Parathyroid adenoma (tissue), 2 donors: ENCODE measurements around the gene HPCAL1.

Source experiments
- H2AFZ ChIP-seq: fragments of 300-600 bp; sonication (generic); one replicate; pipeline ENCODE4 v1.7.0; 2017; ENCODE audit warnings: antibody characterized with exemption, mild to moderate bottlenecking
- H3K27ac ChIP-seq: fragments of 300-600 bp; sonication (generic); one replicate; pipeline ENCODE4 v1.7.0; 2017
- H3K27me3 ChIP-seq: fragments of 300-600 bp; sonication (generic); one replicate; pipeline ENCODE4 v1.7.0; 2017; ENCODE audit warnings: low read length; ENCODE audit not compliant: control insufficient read depth, insufficient read depth
- H3K36me3 ChIP-seq: fragments of 300-600 bp; sonication (generic); one replicate; pipeline ENCODE4 v1.7.0; 2017; ENCODE audit warnings: low read length; ENCODE audit not compliant: control insufficient read depth, insufficient read depth
- H3K4me1 ChIP-seq: fragments of 300-600 bp; sonication (generic); one replicate; pipeline ENCODE4 v1.7.0; 2017; ENCODE audit warnings: control low read depth
- H3K4me2 ChIP-seq: fragments of 300-600 bp; sonication (generic); one replicate; pipeline ENCODE4 v1.7.0; 2017; ENCODE audit warnings: low read length
- H3K4me3 ChIP-seq: fragments of 300-600 bp; sonication (generic); one replicate; pipeline ENCODE4 v1.7.0; 2017; ENCODE audit warnings: low read depth, low read length
- H3K79me2 ChIP-seq: fragments of 300-600 bp; sonication (generic); one replicate; pipeline ENCODE4 v1.7.0; 2017; ENCODE audit warnings: control low read depth
- H3K9ac ChIP-seq: fragments of 300-600 bp; sonication (generic); one replicate; pipeline ENCODE4 v1.7.0; 2017; ENCODE audit warnings: mild to moderate bottlenecking
- H3K9me3 ChIP-seq: fragments of 300-600 bp; sonication (generic); one replicate; pipeline ENCODE4 v1.7.0; 2017; ENCODE audit warnings: low read length; ENCODE audit not compliant: control insufficient read depth
- TF ChIP-seq, protein P1 (sequence below): fragments of 300-600 bp; sonication (generic); IDR thresholded peaks from one replicate; pipeline ENCODE4 v1.7.0; 2017; ENCODE audit warnings: antibody characterized with exemption, mild to moderate bottlenecking
- donor health status: primary hyperparathyroidism.

The HPCAL1 gene

DNA sequence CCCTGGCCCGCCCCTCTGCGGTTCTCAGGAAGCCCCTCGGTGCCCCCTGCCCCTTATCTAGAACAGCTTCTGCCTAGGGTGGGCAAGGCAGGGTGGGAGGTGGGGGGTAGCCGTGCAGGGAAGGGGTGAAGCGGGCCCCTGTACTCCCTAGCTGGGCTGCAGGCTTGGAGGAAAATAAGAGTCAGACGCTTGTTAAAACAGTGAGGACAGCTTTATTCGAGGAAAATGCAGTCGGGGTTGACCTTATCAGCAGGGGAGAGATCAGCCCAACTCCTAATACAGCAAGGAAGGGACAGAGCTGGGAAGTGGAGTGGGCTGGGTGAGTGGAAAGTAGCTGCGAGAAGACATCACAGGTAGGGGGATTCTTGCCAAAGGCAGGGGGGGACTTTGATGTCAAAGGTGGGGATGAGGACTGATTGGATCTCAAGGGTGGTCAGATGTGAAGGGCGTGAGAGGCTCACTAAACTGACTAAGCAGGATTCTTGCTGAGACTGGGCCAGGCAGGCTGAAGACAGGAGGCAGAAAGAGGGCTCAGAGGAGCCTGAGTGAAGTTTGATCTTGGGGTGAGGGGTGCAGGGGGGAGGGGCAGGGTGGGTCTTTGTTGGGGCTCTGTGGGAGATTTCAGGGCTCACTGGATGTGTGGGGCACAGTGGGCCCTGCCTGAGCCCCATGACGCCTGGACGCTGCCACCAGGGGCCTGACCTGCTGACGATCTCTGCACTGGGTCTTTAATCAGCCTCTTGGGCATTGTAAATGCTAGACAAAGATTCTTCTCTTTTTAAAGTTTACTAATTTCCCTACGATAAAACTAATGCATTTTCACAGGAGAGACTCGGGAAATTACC lies 29.9 kb downstream of the HPCAL1 start:
- H3K9me3 ChIP-seq = no peaks in the 10 kb centered on the region
- peak overlapping the region; percentile 13 for H2AFZ ChIP-seq
- no peaks in the 10 kb centered on the region for H3K4me1 ChIP-seq
- TF ChIP-seq, protein P1, sequence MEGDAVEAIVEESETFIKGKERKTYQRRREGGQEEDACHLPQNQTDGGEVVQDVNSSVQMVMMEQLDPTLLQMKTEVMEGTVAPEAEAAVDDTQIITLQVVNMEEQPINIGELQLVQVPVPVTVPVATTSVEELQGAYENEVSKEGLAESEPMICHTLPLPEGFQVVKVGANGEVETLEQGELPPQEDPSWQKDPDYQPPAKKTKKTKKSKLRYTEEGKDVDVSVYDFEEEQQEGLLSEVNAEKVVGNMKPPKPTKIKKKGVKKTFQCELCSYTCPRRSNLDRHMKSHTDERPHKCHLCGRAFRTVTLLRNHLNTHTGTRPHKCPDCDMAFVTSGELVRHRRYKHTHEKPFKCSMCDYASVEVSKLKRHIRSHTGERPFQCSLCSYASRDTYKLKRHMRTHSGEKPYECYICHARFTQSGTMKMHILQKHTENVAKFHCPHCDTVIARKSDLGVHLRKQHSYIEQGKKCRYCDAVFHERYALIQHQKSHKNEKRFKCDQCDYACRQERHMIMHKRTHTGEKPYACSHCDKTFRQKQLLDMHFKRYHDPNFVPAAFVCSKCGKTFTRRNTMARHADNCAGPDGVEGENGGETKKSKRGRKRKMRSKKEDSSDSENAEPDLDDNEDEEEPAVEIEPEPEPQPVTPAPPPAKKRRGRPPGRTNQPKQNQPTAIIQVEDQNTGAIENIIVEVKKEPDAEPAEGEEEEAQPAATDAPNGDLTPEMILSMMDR = no peak
- no peaks in the 10 kb centered on the region for H3K27me3 ChIP-seq
- H3K79me2 ChIP-seq = peaks cover 14% of the 10 kb centered on the region
- no peak overlapping the region for H3K4me3 ChIP-seq
- H3K27ac ChIP-seq = no peak overlapping the region
- no peaks in the 10 kb centered on the region for H3K36me3 ChIP-seq
- H3K4me2 ChIP-seq = no peak overlapping the region
- no peak overlapping the region for H3K9ac ChIP-seq

- H3K79me2 ChIP-seq = peaks cover 14% of the 10 kb centered on the region
- no peaks in the 10 kb centered on the region for H3K27me3 ChIP-seq
- TF ChIP-seq, protein P1 = no peak
- H2AFZ ChIP-seq = peak overlapping the region; percentile 13
- H3K4me2 ChIP-seq = no peak overlapping the region
- no peaks in the 10 kb centered on the region for H3K9me3 ChIP-seq
- no peak overlapping the region for H3K27ac ChIP-seq
- H3K9ac ChIP-seq = no peak overlapping the region
- no peak overlapping the region for H3K4me3 ChIP-seq
- H3K4me1 ChIP-seq = no peaks in the 10 kb centered on the region
- H3K36me3 ChIP-seq = no peaks in the 10 kb centered on the region
These were observed 30.5 kb downstream of the HPCAL1 start for GRCh38 chr2:10333247-10333613.

DNA sequence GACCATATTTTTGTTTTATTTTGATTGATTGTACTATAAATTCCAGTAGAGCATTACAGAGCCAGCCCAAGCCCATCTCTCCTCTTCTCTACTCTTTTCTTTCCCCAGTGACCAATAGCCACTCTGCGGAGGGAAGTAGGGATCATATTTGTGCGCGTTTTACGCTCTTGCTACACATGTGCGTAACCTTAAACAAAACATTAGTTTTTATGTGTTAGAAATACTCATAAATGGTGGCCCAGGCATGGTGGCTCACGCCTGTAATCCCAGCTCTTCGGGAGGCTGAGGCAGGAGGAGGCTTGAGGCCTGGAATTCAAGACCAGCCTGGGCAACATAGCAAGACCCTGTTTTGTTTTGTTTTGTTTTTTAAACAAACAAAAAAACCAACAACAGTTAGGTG lies 31.3 kb downstream of the HPCAL1 start:
- Histone ChIP-seq H3K27ac (no peak overlapping the region), H3K4me3 (no peak overlapping the region), H3K79me2 (peaks cover 14% of the 10 kb centered on the region), H3K27me3 (no peaks in the 10 kb centered on the region), H3K4me2 (no peak overlapping the region), H3K4me1 (no peaks in the 10 kb centered on the region), H3K9ac (no peak overlapping the region), H2AFZ (no peak overlapping the region), H3K36me3 (no peaks in the 10 kb centered on the region), H3K9me3 (no peaks in the 10 kb centered on the region)
- TF ChIP-seq, protein P1 = no peak

DNA sequence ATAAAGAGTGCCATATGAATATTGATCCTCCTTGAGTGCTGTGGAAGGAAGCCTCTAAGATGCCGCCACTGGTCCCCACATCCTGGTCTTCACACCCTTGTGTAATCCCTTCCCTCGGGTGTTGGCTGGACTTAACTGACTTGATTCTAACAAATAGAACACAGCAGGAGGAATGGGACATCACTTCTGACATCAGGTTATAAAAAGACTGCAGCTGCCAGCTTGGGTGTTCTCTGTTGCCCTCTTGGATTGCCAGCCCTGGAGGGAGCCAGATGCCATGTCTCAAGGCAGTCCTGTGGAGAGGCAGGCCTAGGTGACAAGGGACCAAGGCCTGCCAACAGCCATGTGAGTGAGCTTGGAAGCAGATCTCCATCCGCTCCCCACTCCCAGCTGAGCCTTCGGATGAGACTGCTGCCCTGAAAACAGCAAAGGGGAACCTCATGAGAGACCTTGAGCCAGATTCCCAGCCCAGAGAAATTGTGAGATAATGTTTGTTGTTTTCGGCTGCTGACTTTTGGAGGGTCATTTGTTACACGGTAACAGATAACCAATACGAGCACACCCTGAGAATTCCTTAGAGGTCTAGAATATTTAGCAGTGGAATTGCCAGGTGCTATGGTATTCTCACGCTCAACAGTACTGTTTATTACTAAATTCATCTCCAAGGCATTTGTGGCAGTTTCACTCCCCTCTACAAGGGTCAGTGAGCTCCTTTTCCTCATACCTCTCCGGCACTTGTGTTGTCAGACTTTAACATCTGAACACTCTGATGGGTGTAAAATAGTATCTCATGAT lies 32.5 kb downstream of the HPCAL1 start:
- TF ChIP-seq, protein P1 = no peak
- no peak overlapping the region for H3K27ac ChIP-seq
- no peaks in the 10 kb centered on the region for H3K27me3 ChIP-seq
- H3K4me1 ChIP-seq = no peaks in the 10 kb centered on the region
- H3K36me3 ChIP-seq = no peaks in the 10 kb centered on the region
- H3K4me2 ChIP-seq = no peak overlapping the region
- no peaks in the 10 kb centered on the region for H3K9me3 ChIP-seq
- H2AFZ ChIP-seq = no peak overlapping the region
- no peak overlapping the region for H3K9ac ChIP-seq
- H3K79me2 ChIP-seq = peaks cover 21% of the 10 kb centered on the region
- no peak overlapping the region for H3K4me3 ChIP-seq
